Mucosa of rectum (tissue), 2 donors: ENCODE measurements around the gene CSNK1A1.
"Not testable (repeated sequence)": the region's sequence is repeated elsewhere in the genome, so short reads cannot be mapped to it uniquely, and the experiment has no call there.

Experiments used
- H3K27ac ChIP-seq, 2 donors: one replicate each; pipeline ENCODE4 v1.7.0; 2013; ENCODE audit warnings: inconsistent platforms in 2 of 2, low read depth in 2 of 2, low read length in 2 of 2
- H3K27me3 ChIP-seq, 2 donors: one replicate each; pipeline ENCODE4 v1.7.0; 2013; ENCODE audit warnings: low read length in 2 of 2; ENCODE audit not compliant: control insufficient read depth in 2 of 2, insufficient read depth in 2 of 2
- H3K36me3 ChIP-seq, 2 donors: one replicate each; pipeline ENCODE4 v1.7.0; 2013; ENCODE audit warnings: low read length in 2 of 2; ENCODE audit not compliant: control insufficient read depth in 2 of 2, insufficient read depth in 2 of 2
- H3K4me1 ChIP-seq, 2 donors: one replicate each; pipeline ENCODE4 v1.7.0; 2013; ENCODE audit warnings: low read length in 2 of 2, mild to moderate bottlenecking in 1 of 2; ENCODE audit not compliant: control insufficient read depth in 2 of 2, insufficient read depth in 2 of 2
- H3K4me3 ChIP-seq, 2 donors: one replicate each; pipeline ENCODE4 v1.7.0; 2013; ENCODE audit warnings: low read length in 2 of 2
- H3K9ac ChIP-seq, 2 donors: one replicate each; pipeline ENCODE4 v1.7.0; 2013; ENCODE audit warnings: low read length in 2 of 2, low read depth in 1 of 2, mild to moderate bottlenecking in 1 of 2
- H3K9me3 ChIP-seq, 2 donors: one replicate each; pipeline ENCODE4 v1.7.0; 2013; ENCODE audit warnings: low read length in 2 of 2; ENCODE audit not compliant: control insufficient read depth in 2 of 2
- donor health status: healthy.
- donor health status: Normal muscosa, but diverticular disease.

CSNK1A1 gene

DNA sequence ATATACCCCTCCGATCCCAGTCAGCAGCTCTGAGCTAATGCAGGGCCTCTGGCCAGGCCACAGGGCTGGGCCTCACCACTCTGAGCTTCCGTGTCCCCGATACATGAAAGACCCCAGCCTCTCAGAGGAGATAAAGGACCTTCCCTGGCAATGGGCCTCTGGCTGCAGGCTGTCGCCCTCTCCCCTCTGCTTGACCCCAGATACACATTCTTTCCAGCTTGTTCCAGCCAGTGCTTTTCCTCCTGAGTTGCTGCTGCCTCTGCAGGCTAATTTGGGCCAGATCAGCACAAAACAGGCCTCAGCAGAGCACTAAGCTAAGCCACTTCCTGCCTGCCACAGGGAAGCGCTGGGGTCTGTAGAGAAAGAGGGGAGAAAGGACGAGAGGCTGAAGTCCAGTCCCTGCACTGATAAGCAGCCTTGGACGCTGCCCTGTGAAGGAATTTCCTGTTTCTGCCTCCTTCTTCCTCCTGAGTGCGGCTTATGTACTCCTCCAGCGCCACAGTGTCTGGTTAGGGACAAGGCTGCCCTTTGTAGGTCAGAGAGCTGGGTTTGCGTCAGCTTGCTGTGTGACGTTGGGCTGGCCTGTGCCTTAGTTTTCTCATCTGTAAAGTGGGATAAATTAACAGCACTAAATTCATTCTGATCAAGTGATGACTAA is 99.1 kb downstream of the CSNK1A1 start:
- Histone ChIP-seq H3K9me3 (no peaks in the 10 kb centered on the region), H3K4me1 (peaks cover 38 to 48% of the 10 kb centered on the region in 2 donors), H3K27me3 (no peaks in the 10 kb centered on the region), H3K4me3 (peak overlapping the region in 1 of 2 donors; percentile 1), H3K36me3 (no peaks in the 10 kb centered on the region), H3K9ac (peak overlapping the region; percentile 62 to 64), H3K27ac (peak overlapping the region; percentile 89 to 93)

DNA sequence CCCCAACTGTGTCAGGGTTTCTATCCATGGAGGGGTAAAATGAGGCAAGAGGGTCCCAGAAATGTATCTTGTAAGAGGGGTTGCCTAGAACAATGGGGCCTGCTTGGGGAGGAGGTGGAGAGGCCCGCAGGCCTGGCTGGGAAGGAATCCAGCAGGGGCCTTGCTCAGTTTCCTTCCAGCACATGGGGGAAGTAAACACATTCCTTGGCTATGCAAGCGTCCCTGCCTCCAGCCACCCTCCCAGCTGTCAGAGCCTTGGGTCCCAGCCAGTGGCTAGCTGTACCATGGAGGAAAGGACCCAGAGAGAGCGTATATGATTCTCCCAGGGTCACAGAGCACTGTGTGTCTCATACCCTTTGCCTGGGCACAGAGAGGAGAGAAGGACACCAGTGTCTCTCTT is 101.0 kb downstream of the CSNK1A1 start:
- peak overlapping the region; percentile 89 to 93 for H3K27ac ChIP-seq
- no peaks in the 10 kb centered on the region for H3K36me3 ChIP-seq
- peaks cover 38 to 46% of the 10 kb centered on the region in 2 donors for H3K4me1 ChIP-seq
- no peaks in the 10 kb centered on the region for H3K27me3 ChIP-seq
- no peak overlapping the region for H3K4me3 ChIP-seq
- no peaks in the 10 kb centered on the region for H3K9me3 ChIP-seq
- peak overlapping the region; percentile 26 to 39 for H3K9ac ChIP-seq

DNA sequence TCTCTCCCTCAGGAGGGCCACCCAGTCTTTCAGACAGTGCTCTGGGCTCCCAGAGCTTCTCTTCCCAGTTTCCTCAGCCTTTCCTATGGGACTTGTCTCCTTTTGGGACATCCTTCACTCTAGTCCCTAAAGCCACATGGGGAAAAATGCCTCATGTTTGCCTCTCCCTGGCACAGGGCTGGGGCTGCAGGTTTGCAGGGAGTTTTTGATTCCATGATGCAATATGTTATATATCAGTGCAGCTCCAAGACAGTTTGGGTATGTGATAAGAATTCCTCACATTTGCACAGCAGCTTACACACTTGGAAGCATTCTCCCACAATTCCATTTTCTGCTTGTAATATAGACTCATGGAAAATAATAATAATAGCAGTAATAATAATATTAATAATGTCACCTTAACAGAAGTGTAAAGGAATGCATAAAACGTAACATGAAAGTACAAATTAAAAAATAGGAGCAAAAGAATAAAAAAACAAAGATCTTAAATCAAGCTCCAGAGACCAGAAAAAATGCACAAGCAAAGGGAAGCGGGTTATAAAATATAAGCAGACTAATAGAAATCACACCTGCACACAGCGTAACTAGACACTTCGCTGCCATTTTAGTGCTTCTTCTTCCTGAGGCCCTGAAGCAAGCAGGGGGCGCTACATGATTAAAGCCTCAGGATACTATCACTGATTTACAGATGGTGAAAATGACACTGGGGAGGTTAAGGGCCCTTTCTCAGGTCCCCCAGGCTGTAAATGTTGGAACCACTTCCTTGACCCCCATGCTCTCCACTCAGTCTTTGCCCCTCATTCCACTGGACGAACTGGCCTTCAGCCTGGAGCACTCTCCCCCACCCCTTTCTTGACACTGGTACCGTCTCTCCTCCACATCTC is 102.2 kb downstream of the CSNK1A1 start:
- peaks cover 38 to 43% of the 10 kb centered on the region in 2 donors for H3K4me1 ChIP-seq
- no peaks in the 10 kb centered on the region for H3K27me3 ChIP-seq
- peak overlapping the region; percentile 89 to 93 for H3K27ac ChIP-seq

DNA sequence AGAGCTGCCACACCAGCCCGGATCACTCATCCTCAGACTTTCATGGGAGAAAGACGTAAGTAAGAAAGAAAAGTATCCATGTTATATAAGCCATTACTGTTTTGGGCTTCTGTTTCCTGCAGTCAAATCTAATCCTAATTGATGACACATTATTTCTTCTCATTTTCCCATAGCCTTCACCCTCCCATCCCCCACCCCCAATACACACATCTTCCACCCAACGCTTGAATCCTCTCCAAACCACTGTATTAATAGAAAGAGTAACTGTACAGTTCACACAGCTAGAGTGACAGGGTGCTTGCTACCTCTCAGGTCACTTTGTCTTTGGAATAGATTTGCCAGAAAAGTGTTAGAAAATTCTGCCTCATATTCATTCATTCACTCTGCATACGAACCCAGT is 102.8 kb downstream of the CSNK1A1 start:
- Histone ChIP-seq H3K36me3 (no peaks in the 10 kb centered on the region), H3K27me3 (no peaks in the 10 kb centered on the region), H3K9ac (no peak overlapping the region), H3K27ac (no peak overlapping the region), H3K9me3 (no peaks in the 10 kb centered on the region), H3K4me1 (peaks cover 31 to 37% of the 10 kb centered on the region in 2 donors), H3K4me3 (no peak overlapping the region)

More for the DNA sequence above, 102.2 kb downstream of the CSNK1A1 start:
- Histone ChIP-seq H3K9me3 (no peaks in the 10 kb centered on the region), H3K36me3 (no peaks in the 10 kb centered on the region), H3K9ac (no peak overlapping the region), H3K4me3 (no peak overlapping the region)

DNA sequence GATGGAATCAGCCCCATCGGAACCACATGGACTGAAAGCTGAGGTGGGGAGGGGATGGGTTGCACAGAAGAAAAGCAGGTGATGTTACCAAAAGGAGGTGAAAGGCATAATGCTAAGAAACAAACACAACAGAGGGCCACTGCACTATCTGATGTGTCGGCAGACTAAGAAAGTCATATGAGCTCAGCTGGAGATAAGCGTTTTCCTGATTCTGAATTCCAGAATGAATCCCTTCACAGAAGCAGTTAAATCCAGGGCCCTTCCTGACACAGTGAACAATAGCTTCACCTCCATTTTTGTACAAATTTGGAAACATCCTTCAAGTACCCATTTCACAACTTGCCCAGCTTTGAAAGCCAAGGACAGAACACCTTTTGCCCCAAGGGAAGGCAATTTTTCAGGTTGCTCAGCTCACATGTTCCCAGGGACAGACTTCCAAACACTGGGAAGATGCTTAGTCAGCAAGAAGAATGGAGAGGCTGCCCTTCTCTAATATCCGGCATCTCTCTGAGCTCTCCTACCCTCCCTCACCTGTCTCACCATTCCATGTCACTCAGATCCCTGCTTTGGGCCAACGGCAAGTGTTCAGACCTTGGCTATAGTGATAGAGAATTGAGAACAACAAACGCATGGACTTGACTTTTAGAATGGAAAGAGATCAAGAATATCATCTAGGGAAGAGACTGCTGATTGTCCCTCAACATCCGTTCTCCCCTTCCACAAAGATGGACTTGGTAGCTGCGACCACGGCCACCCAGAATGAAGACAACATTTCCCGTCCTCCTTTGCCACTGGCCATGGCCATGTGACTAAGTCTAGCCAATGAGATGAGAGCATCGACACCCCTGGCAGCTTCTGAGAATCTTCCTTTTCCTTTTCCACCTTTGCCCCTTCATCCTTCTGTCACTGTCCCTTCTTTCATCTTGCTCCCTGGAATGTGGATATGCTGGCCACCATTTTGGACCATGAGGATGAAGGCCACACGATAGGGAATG is 103.6 kb downstream of the CSNK1A1 start:
- no peak overlapping the region for H3K4me3 ChIP-seq
- H3K4me1 ChIP-seq, result peaks cover 29% of the 10 kb centered on the region in 2 donors
- no peaks in the 10 kb centered on the region for H3K27me3 ChIP-seq
- H3K36me3 ChIP-seq, result no peaks in the 10 kb centered on the region
- peak overlapping the region in 1 of 2 donors; percentile 15 for H3K27ac ChIP-seq
- H3K9me3 ChIP-seq, result no peaks in the 10 kb centered on the region
- H3K9ac ChIP-seq, result no peak overlapping the region

DNA sequence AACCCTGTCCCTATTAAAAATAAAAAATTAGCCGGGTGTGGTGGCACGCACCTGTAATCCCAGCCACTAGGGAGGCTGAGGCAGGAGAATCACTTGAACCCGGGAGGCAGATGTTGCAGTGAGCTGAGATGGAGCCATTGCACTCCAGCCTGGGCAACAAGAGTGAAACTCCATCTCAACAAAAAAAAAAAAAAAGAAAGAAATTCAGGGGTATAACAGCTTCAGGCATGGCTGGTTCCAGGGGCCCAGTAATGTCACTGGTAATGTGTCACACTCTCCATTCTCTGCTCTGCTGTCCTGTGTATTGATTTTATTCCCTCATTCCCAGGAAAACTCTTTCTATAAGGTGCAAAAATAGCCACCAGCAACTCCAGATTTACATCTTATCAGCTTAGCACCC is 104.4 kb downstream of the CSNK1A1 start:
- H3K36me3 ChIP-seq, H3K9ac ChIP-seq, H3K9me3 ChIP-seq, H3K27me3 ChIP-seq, H3K4me3 ChIP-seq: not testable (repeated sequence)
- Histone ChIP-seq H3K4me1 (peaks cover 28% of the 10 kb centered on the region in 2 donors), H3K27ac (peak overlapping the region in 1 of 2 donors; percentile 49)

DNA sequence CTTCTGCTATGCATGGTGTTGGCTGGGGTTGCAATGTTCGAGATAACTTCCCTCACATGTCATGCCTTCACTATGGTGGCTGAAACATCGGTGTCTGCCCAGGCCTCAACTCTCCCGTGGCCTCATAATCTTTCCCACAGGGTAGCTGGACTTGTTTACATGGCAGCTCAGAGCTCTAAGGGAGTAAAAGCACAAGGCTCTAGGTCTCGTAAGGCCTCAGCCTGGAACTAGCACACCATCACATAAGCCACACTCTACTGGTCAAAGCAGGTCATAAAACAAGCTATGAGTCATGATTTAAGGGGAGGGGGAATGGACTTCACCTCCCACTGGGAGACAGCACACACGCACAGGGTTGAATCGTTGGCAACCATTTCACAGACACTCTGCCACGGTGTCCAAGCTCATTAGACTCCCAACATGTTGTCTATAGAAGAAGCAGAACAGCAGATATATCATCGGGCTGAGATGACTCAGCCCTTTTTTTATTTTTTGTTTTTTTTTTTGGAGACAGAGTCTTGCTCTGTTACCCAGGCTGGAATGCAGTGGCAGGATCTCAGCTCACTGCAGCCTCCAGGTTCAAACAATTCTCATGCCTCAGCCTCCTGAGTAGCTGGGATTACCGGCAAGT is 105.4 kb downstream of the CSNK1A1 start:
- H3K4me1 ChIP-seq, result peaks cover 20 to 22% of the 10 kb centered on the region in 2 donors
- H3K9me3 ChIP-seq, result no peaks in the 10 kb centered on the region
- H3K27ac ChIP-seq, result peak overlapping the region; percentile 49 to 75
- no peak overlapping the region for H3K4me3 ChIP-seq
- H3K36me3 ChIP-seq, result no peaks in the 10 kb centered on the region
- no peaks in the 10 kb centered on the region for H3K27me3 ChIP-seq
- H3K9ac ChIP-seq, result no peak overlapping the region

DNA sequence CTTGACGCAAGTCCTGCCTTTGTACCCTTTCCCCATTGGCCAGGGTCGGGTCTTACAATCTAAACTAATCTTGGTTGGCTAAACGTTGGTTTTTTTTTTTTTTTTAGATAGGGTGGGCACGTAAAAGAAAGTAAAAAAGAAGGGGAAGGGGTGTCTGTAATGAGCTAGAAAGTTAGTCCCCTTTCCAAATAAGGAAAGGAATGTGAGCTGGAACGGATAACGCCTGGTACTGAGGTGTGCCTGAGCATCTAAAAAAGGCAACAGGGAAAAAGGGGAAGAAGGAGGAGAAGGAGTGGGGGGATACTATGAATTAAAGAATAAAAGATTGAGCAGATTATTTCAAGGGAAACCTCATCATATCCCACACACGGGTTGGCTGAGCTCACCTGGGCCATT is 105.9 kb downstream of the CSNK1A1 start:
- no peaks in the 10 kb centered on the region for H3K9me3 ChIP-seq
- H3K4me1 ChIP-seq, result peaks cover 17 to 18% of the 10 kb centered on the region in 2 donors
- H3K4me3 ChIP-seq, result no peak overlapping the region
- H3K9ac ChIP-seq, result no peak overlapping the region
- no peaks in the 10 kb centered on the region for H3K36me3 ChIP-seq
- no peaks in the 10 kb centered on the region for H3K27me3 ChIP-seq
- peak overlapping the region; percentile 49 to 75 for H3K27ac ChIP-seq

DNA sequence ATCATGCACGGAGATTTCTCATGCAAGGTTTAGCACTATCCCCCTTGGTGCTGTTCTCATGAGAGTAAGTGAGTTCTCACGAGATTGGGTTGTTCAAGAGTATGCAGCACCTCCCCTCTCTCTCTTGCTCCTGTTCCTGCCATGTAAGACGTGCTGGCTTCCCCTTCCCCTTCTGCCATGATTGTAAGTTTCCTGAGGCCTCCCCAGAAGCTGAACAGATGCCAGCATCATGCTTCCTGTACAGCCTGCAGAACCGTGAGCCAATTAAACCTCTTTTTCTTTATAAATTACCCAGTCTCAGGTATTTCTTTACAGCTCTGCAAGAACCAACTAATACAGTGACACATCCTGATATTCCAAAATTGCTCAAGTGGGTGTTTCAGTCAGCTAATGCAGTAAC is 106.8 kb downstream of the CSNK1A1 start:
- not testable (repeated sequence) for H3K4me3 ChIP-seq, H3K27me3 ChIP-seq, H3K27ac ChIP-seq, H3K9ac ChIP-seq, H3K9me3 ChIP-seq, H3K36me3 ChIP-seq
- peaks cover 17% of the 10 kb centered on the region in 2 donors for H3K4me1 ChIP-seq
